GM10248 (cell line): ENCODE data around the gene COL15A1.

Experiments used
- CTCF ChIA-PET: fragments of 300-600 bp; sonication (Branson Sonifier 250); formaldehyde crosslinking; extraction: SDS; loops from one replicate; lab custom pipeline; 2021; ENCODE audit warnings: antibody characterized with exemption; lab: Yijun Ruan, JAX
- POLR2A ChIA-PET: fragments of 350-650 bp; sonication (Branson Sonifier 250); formaldehyde crosslinking; extraction: SDS; loops from one replicate; lab custom pipeline; 2020; ENCODE audit warnings: antibody characterized with exemption; lab: Yijun Ruan, JAX
- DNase-seq: peaks from one replicate; pipeline ENCODE4 v3.0.0; 2012; ENCODE audit errors: extremely low spot score
- TF ChIP-seq, protein P1 (sequence below): IDR thresholded peaks from 2 replicates; pipeline ENCODE4 v1.5.1; 2012; ENCODE audit warnings: mild to moderate bottlenecking, low read depth; ENCODE audit errors: extremely low read depth, missing control alignments, control extremely low read depth

COL15A1 gene

DNA sequence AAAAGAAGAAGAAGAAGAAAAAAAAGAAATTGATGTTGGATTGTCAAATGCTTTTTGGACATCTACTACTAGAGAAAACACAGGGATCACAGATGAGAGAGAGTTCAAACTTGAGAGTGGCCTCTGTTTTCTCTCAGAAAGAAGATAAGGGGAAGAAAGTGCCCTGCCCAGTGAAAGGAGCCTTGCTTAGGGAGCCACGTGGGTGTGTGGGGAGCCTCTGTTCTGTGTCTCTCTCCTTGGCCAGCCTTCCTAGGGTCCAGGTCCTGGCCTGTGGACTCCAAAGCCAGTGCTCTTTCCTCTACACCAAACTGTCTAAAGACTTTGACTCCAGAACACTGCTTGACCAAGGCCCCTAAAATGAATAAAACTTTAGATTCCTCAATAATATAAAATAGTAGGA is 22.0 kb upstream of the COL15A1 start:
- DNase-seq: no peak
- POLR2A ChIA-PET: no interaction called here
- TF ChIP-seq, protein P1, sequence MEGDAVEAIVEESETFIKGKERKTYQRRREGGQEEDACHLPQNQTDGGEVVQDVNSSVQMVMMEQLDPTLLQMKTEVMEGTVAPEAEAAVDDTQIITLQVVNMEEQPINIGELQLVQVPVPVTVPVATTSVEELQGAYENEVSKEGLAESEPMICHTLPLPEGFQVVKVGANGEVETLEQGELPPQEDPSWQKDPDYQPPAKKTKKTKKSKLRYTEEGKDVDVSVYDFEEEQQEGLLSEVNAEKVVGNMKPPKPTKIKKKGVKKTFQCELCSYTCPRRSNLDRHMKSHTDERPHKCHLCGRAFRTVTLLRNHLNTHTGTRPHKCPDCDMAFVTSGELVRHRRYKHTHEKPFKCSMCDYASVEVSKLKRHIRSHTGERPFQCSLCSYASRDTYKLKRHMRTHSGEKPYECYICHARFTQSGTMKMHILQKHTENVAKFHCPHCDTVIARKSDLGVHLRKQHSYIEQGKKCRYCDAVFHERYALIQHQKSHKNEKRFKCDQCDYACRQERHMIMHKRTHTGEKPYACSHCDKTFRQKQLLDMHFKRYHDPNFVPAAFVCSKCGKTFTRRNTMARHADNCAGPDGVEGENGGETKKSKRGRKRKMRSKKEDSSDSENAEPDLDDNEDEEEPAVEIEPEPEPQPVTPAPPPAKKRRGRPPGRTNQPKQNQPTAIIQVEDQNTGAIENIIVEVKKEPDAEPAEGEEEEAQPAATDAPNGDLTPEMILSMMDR: no peak
- CTCF ChIA-PET: no interaction called here

DNA sequence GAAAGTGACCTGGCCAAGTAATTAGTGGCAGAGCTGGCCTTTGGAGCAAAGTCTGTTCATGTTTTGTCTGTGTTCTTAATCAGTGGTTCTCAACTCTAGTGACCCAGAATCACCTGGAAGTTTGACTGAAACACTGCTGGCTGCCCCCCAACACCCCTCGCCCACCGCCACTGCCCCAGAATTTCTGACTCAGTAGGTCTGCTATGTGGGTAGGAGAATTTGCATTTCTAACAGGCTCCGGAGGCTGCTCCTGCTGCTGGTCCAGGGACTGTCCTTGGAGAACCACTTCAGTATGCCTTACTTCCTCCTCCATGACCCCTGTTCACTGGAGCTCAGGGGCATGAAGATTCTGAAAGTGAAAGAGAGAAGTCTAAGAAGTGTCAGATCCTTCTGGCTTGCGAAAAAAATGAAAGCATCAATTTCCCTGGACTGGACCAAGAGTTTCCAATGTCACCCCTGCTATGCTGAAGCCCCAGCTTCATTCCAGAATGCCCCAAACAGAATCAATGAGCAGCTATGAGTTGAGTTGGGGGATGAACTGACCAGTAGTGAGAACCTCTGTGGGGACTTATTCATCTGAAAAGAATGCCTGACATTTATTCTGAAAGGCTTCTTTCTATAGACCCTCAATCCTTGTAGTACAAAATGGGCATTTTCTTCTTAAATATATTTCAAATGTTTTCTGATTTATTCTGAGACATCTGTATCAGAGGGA is 20.8 kb upstream of the COL15A1 start:
- ChIA-PET POLR2A (no interaction called here), CTCF (interaction anchor here (1.7 to 2.5 kb wide), 2 partner anchors 10 to 13 kb away, joined by 7 to 8 read pairs; no protein-coding TSS in a partner anchor)
- no peak for DNase-seq
- TF ChIP-seq, protein P1: no peak

DNA sequence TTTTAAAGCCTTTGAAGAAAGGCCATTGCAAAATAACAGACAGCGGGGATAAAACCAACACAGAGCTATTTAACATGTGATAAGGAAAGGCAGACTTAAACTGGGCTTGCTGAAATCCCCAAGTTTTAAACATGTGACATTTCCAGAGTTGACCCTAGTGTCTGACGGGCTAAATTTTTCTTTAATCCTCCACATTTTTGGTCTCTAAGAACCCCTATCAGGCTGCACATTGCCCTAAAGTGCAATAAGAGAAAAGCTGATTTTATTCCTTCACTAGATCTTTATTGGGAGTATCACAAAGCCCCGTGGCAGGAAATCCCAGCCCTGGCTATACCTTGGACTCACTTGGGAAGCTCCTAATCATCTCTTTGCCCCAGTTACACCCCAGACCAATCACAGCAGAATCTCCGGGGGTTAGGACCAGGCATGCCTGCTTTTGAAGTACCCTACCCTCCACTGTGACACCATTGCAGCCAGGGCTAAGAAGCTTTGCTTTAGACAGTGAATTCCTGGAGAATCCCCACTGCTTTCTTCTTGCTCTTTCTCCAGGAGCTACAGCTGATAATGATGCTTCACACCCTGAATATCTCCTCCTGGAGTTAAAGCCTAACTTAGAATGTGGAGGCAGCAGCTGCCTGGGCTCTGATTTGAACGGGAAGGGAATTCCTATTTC is 20.1 kb upstream of the COL15A1 start:
- CTCF ChIA-PET: interaction anchor here (1.2 to 2.5 kb wide), 3 partner anchors 11 to 14 kb away, joined by 4 to 8 read pairs (median 7); no protein-coding TSS in a partner anchor
- TF ChIP-seq, protein P1: no peak
- no peak for DNase-seq
- POLR2A ChIA-PET: no interaction called here

DNA sequence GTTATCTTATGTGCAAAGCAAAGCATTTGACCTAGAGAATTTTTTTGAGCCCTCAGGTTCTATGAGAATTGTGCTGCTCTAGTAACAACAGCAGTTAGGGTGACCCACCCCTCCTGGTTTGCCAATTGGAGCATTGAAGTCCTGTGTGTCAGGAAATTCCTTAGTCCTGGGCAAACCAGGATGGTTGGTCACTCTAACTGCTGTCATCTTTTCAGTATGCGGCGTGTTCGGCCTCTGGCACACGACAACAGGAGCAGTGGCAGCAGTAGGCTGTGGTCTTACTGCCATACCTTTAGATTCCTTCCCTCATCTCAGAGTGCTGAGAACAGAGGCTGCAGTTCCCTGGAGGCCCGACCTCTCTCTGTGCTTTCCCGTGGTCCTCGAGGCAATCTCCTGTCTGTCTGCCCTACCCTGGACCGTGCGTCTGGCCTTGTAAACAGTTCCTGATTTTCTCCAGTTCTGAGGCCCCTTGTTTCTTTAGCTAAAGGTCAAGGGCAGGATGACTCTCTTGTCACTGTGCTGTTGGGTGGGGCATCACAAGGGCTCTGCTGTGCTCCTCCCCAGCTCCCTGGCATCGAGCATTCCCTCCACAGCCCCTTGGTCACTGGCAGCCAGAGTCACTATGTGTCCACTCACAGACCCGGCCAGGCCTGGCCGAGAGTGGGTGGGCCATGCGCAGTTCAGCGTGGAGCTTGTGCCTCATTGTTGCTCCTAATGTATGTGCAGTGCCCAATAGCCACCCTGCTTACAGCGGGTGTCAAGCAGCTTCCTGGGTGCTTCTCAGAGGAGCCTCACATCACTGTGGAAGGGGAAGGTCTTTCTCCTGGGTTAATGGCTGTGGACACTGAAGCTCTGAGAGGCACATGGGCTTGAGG is 18.5 kb upstream of the COL15A1 start:
- no peak for DNase-seq
- ChIA-PET POLR2A (no interaction called here), CTCF (interaction anchor here (0.8 to 1.2 kb wide), 2 partner anchors 12 kb away, joined by 3 to 4 read pairs; no protein-coding TSS in a partner anchor)
- TF ChIP-seq, protein P1: no peak

DNA sequence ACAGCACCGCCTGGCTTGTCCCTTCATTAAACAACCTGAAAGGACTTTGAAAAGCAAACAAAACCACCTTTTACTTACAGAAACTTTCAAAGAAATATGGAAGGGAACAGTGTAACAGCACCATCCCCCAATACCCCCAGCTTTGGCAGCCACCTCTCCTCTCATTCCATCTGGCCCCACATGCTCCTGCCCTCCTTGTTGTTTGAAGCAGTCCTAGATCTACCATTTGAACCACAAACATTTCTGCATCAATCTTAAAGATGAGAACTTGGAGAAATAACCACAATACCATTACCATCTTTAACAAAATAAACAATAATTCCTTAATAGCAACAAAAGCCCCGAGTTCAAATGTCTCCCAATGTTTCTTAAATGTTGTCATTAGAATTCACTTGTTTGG is 17.8 kb upstream of the COL15A1 start:
- TF ChIP-seq, protein P1: no peak
- POLR2A ChIA-PET: no interaction called here
- CTCF ChIA-PET: interaction anchor here (0.8 kb wide), 1 partner anchor 13 kb away, joined by 3 read pairs; no protein-coding TSS in a partner anchor
- no peak for DNase-seq

DNA sequence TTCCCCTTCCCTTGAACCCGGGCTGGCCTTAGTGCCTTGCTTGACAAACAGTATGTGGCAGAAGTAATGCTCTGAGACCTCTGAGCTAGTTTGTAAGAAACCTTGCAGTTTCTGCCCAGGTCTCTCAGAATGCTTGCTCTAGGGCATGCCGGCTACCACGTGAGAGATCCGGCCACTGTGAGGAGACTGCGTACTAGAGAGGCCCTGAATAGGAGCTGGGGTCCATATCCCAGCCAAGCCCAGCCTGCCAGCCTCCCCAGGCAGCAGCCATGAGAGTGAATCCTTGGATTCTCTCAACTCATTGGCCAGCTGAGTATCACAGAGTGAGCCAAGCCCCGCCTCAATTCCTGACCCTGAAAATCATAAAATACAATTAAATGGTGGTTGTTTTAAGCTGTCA is 16.0 kb upstream of the COL15A1 start:
- ChIA-PET CTCF (no interaction called here), POLR2A (no interaction called here)
- TF ChIP-seq, protein P1: no peak
- DNase-seq: no peak
